Measurements from ENCODE around the gene NR3C1.
"Not testable (repeated sequence)": the region's sequence is repeated elsewhere in the genome, so short reads cannot be mapped to it uniquely, and the experiment has no call there.

Gene NR3C1

GRCh38 chr5:143347046-143347445, 56.4 kb downstream of the NR3C1 start:
- no peak for TF ChIP-seq JUND (IDR thresholded peaks at IDR 0.05; ENCODE audit: low read depth)
- in situ Hi-C loops (cut with HindIII; ENCODE audit: low pct_unique_long_range_greater_than_20kb, low sequenced_read_pairs): no loop called here
- no peak for DNase-seq (ENCODE audit: low read depth in 1 of 2, low spot score in 1 of 2)

GRCh38 chr5:143345671-143346440, 57.6 kb downstream of the NR3C1 start:
- DNase-seq (ENCODE audit: low read depth in 1 of 2, low spot score in 1 of 2): no peak
- TF ChIP-seq JUND (IDR thresholded peaks at IDR 0.05; ENCODE audit: low read depth): no peak
- in situ Hi-C loops (cut with HindIII; ENCODE audit: low pct_unique_long_range_greater_than_20kb, low sequenced_read_pairs): no loop called here

GRCh38 chr5:143343042-143343441, 60.4 kb downstream of the NR3C1 start:
- TF ChIP-seq JUND (IDR thresholded peaks at IDR 0.05; ENCODE audit: low read depth): no peak
- in situ Hi-C loops (cut with HindIII; ENCODE audit: low pct_unique_long_range_greater_than_20kb, low sequenced_read_pairs): no loop called here
- no peak for DNase-seq (ENCODE audit: low read depth in 1 of 2, low spot score in 1 of 2)

- DNase-seq (ENCODE audit: low read depth in 1 of 2, low spot score in 1 of 2): no peak
- in situ Hi-C loops (cut with HindIII; ENCODE audit: low pct_unique_long_range_greater_than_20kb, low sequenced_read_pairs): no loop called here
- TF ChIP-seq JUND (IDR thresholded peaks at IDR 0.05; ENCODE audit: low read depth): no peak
These were observed 60.9 kb downstream of the NR3C1 start for GRCh38 chr5:143342607-143343006.

- in situ Hi-C loops (cut with HindIII; ENCODE audit: low pct_unique_long_range_greater_than_20kb, low sequenced_read_pairs): no loop called here
- DNase-seq (ENCODE audit: low read depth in 1 of 2, low spot score in 1 of 2): no peak
- no peak for TF ChIP-seq JUND (IDR thresholded peaks at IDR 0.05; ENCODE audit: low read depth)
These were observed 61.5 kb downstream of the NR3C1 start for GRCh38 chr5:143341807-143342570.

GRCh38 chr5:143340891-143341685, 62.4 kb downstream of the NR3C1 start:
- in situ Hi-C loops (cut with HindIII; ENCODE audit: low pct_unique_long_range_greater_than_20kb, low sequenced_read_pairs): no loop called here
- no peak for DNase-seq (ENCODE audit: low read depth in 1 of 2, low spot score in 1 of 2)
- TF ChIP-seq JUND (IDR thresholded peaks at IDR 0.05; ENCODE audit: low read depth): no peak

- DNase-seq (ENCODE audit: low read depth in 1 of 2, low spot score in 1 of 2): no peak
- no peak for TF ChIP-seq JUND (IDR thresholded peaks at IDR 0.05; ENCODE audit: low read depth)
- in situ Hi-C loops (cut with HindIII; ENCODE audit: low pct_unique_long_range_greater_than_20kb, low sequenced_read_pairs): no loop called here
These were observed 64.7 kb downstream of the NR3C1 start for GRCh38 chr5:143338658-143339366.

- in situ Hi-C loops (cut with HindIII; ENCODE audit: low pct_unique_long_range_greater_than_20kb, low sequenced_read_pairs): no loop called here
- no peak for TF ChIP-seq JUND (IDR thresholded peaks at IDR 0.05; ENCODE audit: low read depth)
- DNase-seq (ENCODE audit: low read depth in 1 of 2, low spot score in 1 of 2): no peak
These were observed 65.5 kb downstream of the NR3C1 start for GRCh38 chr5:143337946-143338345.

- DNase-seq (ENCODE audit: low read depth in 1 of 2, low spot score in 1 of 2): no peak
- no peak for TF ChIP-seq JUND (IDR thresholded peaks at IDR 0.05; ENCODE audit: low read depth)
- in situ Hi-C loops (cut with HindIII; ENCODE audit: low pct_unique_long_range_greater_than_20kb, low sequenced_read_pairs): no loop called here
These were observed 67.0 kb downstream of the NR3C1 start for GRCh38 chr5:143336485-143336884.

GRCh38 chr5:143334903-143335302, 68.6 kb downstream of the NR3C1 start:
- no peak for DNase-seq (ENCODE audit: low read depth in 1 of 2, low spot score in 1 of 2)
- no peak for TF ChIP-seq JUND (IDR thresholded peaks at IDR 0.05; ENCODE audit: low read depth)
- in situ Hi-C loops (cut with HindIII; ENCODE audit: low pct_unique_long_range_greater_than_20kb, low sequenced_read_pairs): no loop called here

GRCh38 chr5:143334380-143334779, 69.1 kb downstream of the NR3C1 start:
- in situ Hi-C loops (cut with HindIII; ENCODE audit: low pct_unique_long_range_greater_than_20kb, low sequenced_read_pairs); DNase-seq (ENCODE audit: low read depth in 1 of 2, low spot score in 1 of 2): not testable (repeated sequence)

GRCh38 chr5:143331956-143332355, 71.5 kb downstream of the NR3C1 start:
- in situ Hi-C loops (cut with HindIII; ENCODE audit: low pct_unique_long_range_greater_than_20kb, low sequenced_read_pairs): no loop called here
- no peak for DNase-seq (ENCODE audit: low read depth in 1 of 2, low spot score in 1 of 2)
- TF ChIP-seq JUND (IDR thresholded peaks at IDR 0.05; ENCODE audit: low read depth): no peak
